ENCODE measurements around the gene ORM2. TPM values are rescaled to one million over a fixed set of nuclear protein-coding genes. Genes with fewer than 3 reads are reported as not detected.
A peak's percentile ranks its signal among the peaks of the same experiment; 100 is the strongest.

Gene ORM2
- total and polyA plus RNA-seq, 2 donors (not counting 1 experiment from before 2014, with no cell fraction given) = not detected

GRCh38 chr9:114348261-114348905 is 18.7 kb downstream of the ORM2 start:
- no peak overlapping the region for H3K4me3 ChIP-seq (ENCODE audit: control extremely low read depth in 1 of 5, extremely low read depth in 1 of 5, insufficient read depth in 1 of 5, low read depth in 2 of 5, low read length in 4 of 5)
- ChIA-PET CTCF (interaction anchor here (1.0 to 7.5 kb wide), 11 partner anchors 8 to 305 kb away, joined by 3 to 41 read pairs (median 4); partner anchors contain the start of gene AKNA), POLR2A (interaction anchor here (1.0 to 1.7 kb wide), 7 partner anchors 15 to 240 kb away, joined by 4 to 9 read pairs (median 5); partner anchors contain the start of gene AKNA)
- H2AFZ ChIP-seq (ENCODE audit: insufficient read depth, low read depth, low read length, poor library complexity, severe bottlenecking) = no peak overlapping the region
- peak overlapping the region; percentile 53 for H3K4me2 ChIP-seq (replicated peaks; ENCODE audit: low read depth, low read length, poor library complexity, severe bottlenecking)
- no peaks in the 10 kb centered on the region for H3K27me3 ChIP-seq (replicated peaks in 1 of 4; ENCODE audit: control extremely low read depth in 1 of 4, control insufficient read depth in 3 of 4, insufficient read depth in 4 of 4, low read length in 3 of 4)
- peaks cover 68% of the 10 kb centered on the region for H4K20me1 ChIP-seq (ENCODE audit: control insufficient read depth, insufficient read depth, low read length, poor library complexity, severe bottlenecking)
- intact Hi-C loops (cut with micrococcal nuclease) = no loop called here
- Mint-ChIP-seq H3K4me1 (peaks cover 47% of the 10 kb centered on the region), H3K9me3 (ENCODE audit: insufficient read depth) (no peaks in the 10 kb centered on the region), H3K27me3 (no peaks in the 10 kb centered on the region), H3K27ac (peak overlapping the region; percentile 97), H3K4me3 (peak overlapping the region; percentile 83)
- WGBS (ENCODE audit: insufficient coverage) = 77% methylated on average over 11 of the region's 12 CpGs
- no peak overlapping the region for H3K9ac ChIP-seq (ENCODE audit: low read length)
- DNase-seq = no peak
- no peaks in the 10 kb centered on the region for H3K9me3 ChIP-seq (ENCODE audit: control extremely low read depth in 1 of 3, control insufficient read depth in 2 of 3, insufficient read depth in 1 of 3, low read length in 2 of 3)
- TF ChIP-seq CTCF (IDR thresholded peaks at IDR 0.05) = no peak
- TF ChIP-seq EZH2 (IDR thresholded peaks at IDR 0.05; ENCODE audit: borderline replicate concordance, insufficient read depth, low read depth, low read length, poor library complexity, severe bottlenecking) = no peak
- H3K36me3 ChIP-seq (replicated peaks in 1 of 2; ENCODE audit: control extremely low read depth in 1 of 2, control insufficient read depth in 1 of 2, extremely low read depth in 1 of 2, insufficient read depth in 2 of 2, low read length in 1 of 2) = peaks cover 4 to 97% of the 10 kb centered on the region in 2 experiments
- H3K4me1 ChIP-seq (ENCODE audit: control insufficient read depth in 2 of 2, insufficient read depth in 2 of 2, low read length in 2 of 2) = peaks cover 26 to 36% of the 10 kb centered on the region in 2 donors
- peak overlapping the region; percentile 68 to 80 for H3K27ac ChIP-seq (ENCODE audit: low read length in 2 of 2)
- peaks cover 39% of the 10 kb centered on the region for H3K79me2 ChIP-seq (ENCODE audit: control insufficient read depth, insufficient read depth, low read length)
- ATAC-seq (ENCODE audit: low read depth) = no peak
